Sigmoid colon (tissue), 7 donors: ENCODE measurements around the gene SLX1A. TPM values are rescaled to one million over a fixed set of nuclear protein-coding genes. Genes with fewer than 3 reads are reported as not detected.

ENCODE experiments used
- DNase-seq: peaks from one replicate; pipeline ENCODE4 v3.0.0-alpha.2; 2019
- H3K27ac ChIP-seq, 4 donors: fragments of 200-600 bp; sonication (generic); one replicate each; pipeline ENCODE4 v1.5.1; 2016 to 2019; ENCODE audit warnings: mild to moderate bottlenecking in 1 of 4
- H3K27me3 ChIP-seq, 3 donors: fragments of 200-600 bp; sonication (generic); one replicate each; pipeline ENCODE4 v1.5.1; 2019; ENCODE audit warnings: mild to moderate bottlenecking in 1 of 3
- H3K36me3 ChIP-seq, 4 donors: fragments of 200-600 bp; sonication (generic); one replicate each; pipeline ENCODE4 v1.5.1; 2016 to 2019
- H3K4me1 ChIP-seq, 4 donors: fragments of 200-600 bp; sonication (generic); one replicate each; pipeline ENCODE4 v1.5.1; 2017 to 2019
- H3K4me3 ChIP-seq, 4 donors: fragments of 200-600 bp; sonication (generic); one replicate each; pipeline ENCODE4 v1.5.1; 2017 to 2019; ENCODE audit warnings: mild to moderate bottlenecking in 2 of 4, moderate library complexity in 1 of 4
- H3K9me3 ChIP-seq, 4 donors: fragments of 200-600 bp in 3 of 4; sonication (generic) in 3 of 4; one replicate each; pipeline versions ENCODE4 v1.5.1 to v1.6.1; 2013 to 2019
- CTCF ChIP-seq, 4 experiments: fragments of 450-650 bp in 3 of 4; fragments of 200-600 bp in 1 of 4; IDR thresholded peaks; one replicate each; pipeline ENCODE4 v1.5.1; 2016 to 2019; ENCODE audit warnings: antibody characterized with exemption in 4 of 4, mild to moderate bottlenecking in 3 of 4, moderate library complexity in 2 of 4
- EP300 ChIP-seq, 4 donors: sonication (generic); formaldehyde crosslinking; IDR thresholded peaks; one replicate each; pipeline ENCODE4 v1.6.1; 2017; ENCODE audit warnings: antibody characterized with exemption in 4 of 4
- POLR2A ChIP-seq, 2 donors: fragments of 450-650 bp; IDR thresholded peaks; one replicate each; pipeline ENCODE4 v1.6.1; 2016; ENCODE audit warnings: antibody characterized with exemption in 2 of 2, mild to moderate bottlenecking in 2 of 2, moderate library complexity in 2 of 2
- POLR2AphosphoS5 ChIP-seq, 4 donors: sonication (generic); formaldehyde crosslinking; IDR thresholded peaks; one replicate each; pipeline ENCODE4 v1.6.1; 2017; ENCODE audit warnings: antibody characterized with exemption in 4 of 4
- WGBS, 2 donors: extraction: QIAGEN DNeasy Blood & Tissue Kit; methylation state at CpG; one replicate each; pipeline ENCODE4 v1.1.7; 2013; 5-methylcytosine and 5-hydroxymethylcytosine counted together
- intact Hi-C: fragments of 100-400 bp; cut with DNase I; formaldehyde crosslinking; loops from one replicate; pipeline ENCODE4 v1.15.1; 2023
- polyA plus RNA-seq, 3 donors: library from polyadenylated mRNA; stranded (reverse); fragments of 200-250 nt; gene quantifications; one replicate each; pipeline ENCODE4 v1.2.3, GENCODE V29; 2013
- total RNA-seq, 4 donors: library from RNA; depleted of rRNA; stranded (reverse); fragments of >200 nt; gene quantifications; one replicate each; pipeline ENCODE4 v1.1.0, GENCODE V29; 2016
- donor health status: healthy with polysubstance abuse.
- donor health status: Bipolar disorder and iron deficiency.
- donor health status: healthy.

Gene SLX1A
- total and polyA plus RNA-seq, 7 donors = 12.0 to 77.9 (median 29.6) TPM

- Histone ChIP-seq H3K36me3 (no peaks in the 10 kb centered on the region), H3K4me1 (no peaks in the 10 kb centered on the region), H3K4me3 (no peak overlapping the region), H3K27ac (no peak overlapping the region), H3K9me3 (no peaks in the 10 kb centered on the region), H3K27me3 (no peaks in the 10 kb centered on the region)
- intact Hi-C loops = no loop called here
- TF ChIP-seq POLR2A (IDR thresholded peaks at IDR 0.05) (no peak), CTCF (IDR thresholded peaks at IDR 0.05) (no peak), POLR2AphosphoS5 (IDR thresholded peaks at IDR 0.05) (no peak), EP300 (IDR thresholded peaks at IDR 0.05) (no peak)
- no peak for DNase-seq
- 90 to 95% methylated on average over 5 of the region's 5 CpGs for WGBS, 2 donors
Observed at GRCh38 chr16:30149250-30149930, 44.3 kb upstream of the SLX1A start.

- Histone ChIP-seq H3K36me3 (no peaks in the 10 kb centered on the region), H3K9me3 (no peaks in the 10 kb centered on the region)
- 91 to 94% methylated on average over 7 of the region's 7 CpGs for WGBS, 2 donors
Observed at GRCh38 chr16:30151091-30151490, 42.6 kb upstream of the SLX1A start.

GRCh38 chr16:30152517-30152916 lies 41.2 kb upstream of the SLX1A start:
- WGBS, 2 donors = 96 to 97% methylated on average over 9 of the region's 9 CpGs
- TF ChIP-seq POLR2A (IDR thresholded peaks at IDR 0.05) (no peak), EP300 (IDR thresholded peaks at IDR 0.05) (no peak), POLR2AphosphoS5 (IDR thresholded peaks at IDR 0.05) (no peak), CTCF (IDR thresholded peaks at IDR 0.05) (no peak)
- no peak overlapping the region for H3K27ac ChIP-seq
- H3K4me1 ChIP-seq = no peaks in the 10 kb centered on the region
- H3K27me3 ChIP-seq = no peaks in the 10 kb centered on the region
- H3K36me3 ChIP-seq = no peaks in the 10 kb centered on the region
- no peak for DNase-seq
- H3K9me3 ChIP-seq = no peaks in the 10 kb centered on the region
- intact Hi-C loops = no loop called here
- no peak overlapping the region for H3K4me3 ChIP-seq

More at GRCh38 chr16:30151091-30151490, 42.6 kb upstream of the SLX1A start:
- intact Hi-C loops = no loop called here
- no peak for DNase-seq
- H3K27ac ChIP-seq = no peak overlapping the region
- no peaks in the 10 kb centered on the region for H3K4me1 ChIP-seq
- no peak overlapping the region for H3K4me3 ChIP-seq
- no peaks in the 10 kb centered on the region for H3K27me3 ChIP-seq
- TF ChIP-seq CTCF (IDR thresholded peaks at IDR 0.05) (no peak), EP300 (IDR thresholded peaks at IDR 0.05) (no peak), POLR2AphosphoS5 (IDR thresholded peaks at IDR 0.05) (no peak), POLR2A (IDR thresholded peaks at IDR 0.05) (no peak)

GRCh38 chr16:30155188-30155587 lies 38.5 kb upstream of the SLX1A start:
- no peaks in the 10 kb centered on the region for H3K36me3 ChIP-seq
- DNase-seq = no peak
- no peak overlapping the region for H3K4me3 ChIP-seq
- intact Hi-C loops = no loop called here
- no peaks in the 10 kb centered on the region for H3K9me3 ChIP-seq
- no peaks in the 10 kb centered on the region for H3K27me3 ChIP-seq
- no peak overlapping the region for H3K27ac ChIP-seq
- 95 to 98% methylated on average over 5 of the region's 5 CpGs for WGBS, 2 donors
- no peak for TF ChIP-seq EP300 (IDR thresholded peaks at IDR 0.05)
- TF ChIP-seq POLR2AphosphoS5 (IDR thresholded peaks at IDR 0.05) = no peak
- no peak for TF ChIP-seq CTCF (IDR thresholded peaks at IDR 0.05)
- no peak for TF ChIP-seq POLR2A (IDR thresholded peaks at IDR 0.05)
- no peaks in the 10 kb centered on the region for H3K4me1 ChIP-seq

- H3K36me3 ChIP-seq = no peaks in the 10 kb centered on the region
- no peaks in the 10 kb centered on the region for H3K27me3 ChIP-seq
- TF ChIP-seq EP300 (IDR thresholded peaks at IDR 0.05) (no peak), CTCF (IDR thresholded peaks at IDR 0.05) (no peak), POLR2AphosphoS5 (IDR thresholded peaks at IDR 0.05) (no peak)
- no peak overlapping the region for H3K27ac ChIP-seq
- H3K4me1 ChIP-seq = no peaks in the 10 kb centered on the region
- intact Hi-C loops = no loop called here
- 67 to 83% methylated on average over 1 of the region's 1 CpG for WGBS, 2 donors
- H3K4me3 ChIP-seq = no peak overlapping the region
- DNase-seq = no peak
- no peaks in the 10 kb centered on the region for H3K9me3 ChIP-seq
Observed at GRCh38 chr16:30157214-30157613, 36.5 kb upstream of the SLX1A start.
